CD4-positive, alpha-beta T cell treated with Interleukin-2 at 100 ng/mL for 4 hours (primary cell): Measurements from ENCODE around the gene ILDR2.

Source experiments
- DNase-seq: peaks from one replicate; pipeline ENCODE4 v3.0.0-alpha.2; 2020; ENCODE audit warnings: low spot score

The ILDR2 gene

GRCh38 chr1:166971252-166971651, 4.1 kb downstream of the ILDR2 start:
- DNase-seq: no peak

- DNase-seq: no peak
These were observed 6.2 kb downstream of the ILDR2 start for GRCh38 chr1:166969074-166969677.

GRCh38 chr1:166960858-166961474, 14.4 kb downstream of the ILDR2 start:
- DNase-seq: no peak

GRCh38 chr1:166956872-166957271, 18.5 kb downstream of the ILDR2 start:
- no peak for DNase-seq

GRCh38 chr1:166956057-166956850, 19.1 kb downstream of the ILDR2 start:
- no peak for DNase-seq

GRCh38 chr1:166953491-166953890, 21.8 kb downstream of the ILDR2 start:
- DNase-seq: no peak

- no peak for DNase-seq
These were observed 23.2 kb downstream of the ILDR2 start for GRCh38 chr1:166952002-166952746.

- no peak for DNase-seq
These were observed 24.3 kb downstream of the ILDR2 start for GRCh38 chr1:166951050-166951449.

- no peak for DNase-seq
These were observed 25.2 kb downstream of the ILDR2 start for GRCh38 chr1:166950156-166950555.

- no peak for DNase-seq
These were observed 26.4 kb downstream of the ILDR2 start for GRCh38 chr1:166948856-166949350.

- no peak for DNase-seq
These were observed 27.8 kb downstream of the ILDR2 start for GRCh38 chr1:166947398-166948043.

- no peak for DNase-seq
These were observed 31.0 kb downstream of the ILDR2 start for GRCh38 chr1:166944186-166944967.

GRCh38 chr1:166939741-166940375, 35.5 kb downstream of the ILDR2 start:
- DNase-seq: no peak

- no peak for DNase-seq
These were observed 37.4 kb downstream of the ILDR2 start for GRCh38 chr1:166937962-166938361.

- no peak for DNase-seq
These were observed 38.0 kb downstream of the ILDR2 start for GRCh38 chr1:166937329-166937728.

GRCh38 chr1:166933633-166934032, 41.7 kb downstream of the ILDR2 start:
- DNase-seq: no peak

GRCh38 chr1:166933140-166933539, 42.2 kb downstream of the ILDR2 start:
- no peak for DNase-seq

- DNase-seq: no peak
These were observed 45.4 kb downstream of the ILDR2 start for GRCh38 chr1:166929911-166930310.

- no peak for DNase-seq
These were observed 47.6 kb downstream of the ILDR2 start for GRCh38 chr1:166927701-166928100.

- no peak for DNase-seq
These were observed 49.4 kb downstream of the ILDR2 start for GRCh38 chr1:166925810-166926478.
